ENCODE measurements around the gene LIAS.
"Not testable (repeated sequence)": the region's sequence is repeated elsewhere in the genome, so short reads cannot be mapped to it uniquely, and the experiment has no call there.

LIAS gene

GRCh38 chr4:39453738-39454137, 5.1 kb upstream of the LIAS start:
- DNase-seq: no peak

- DNase-seq: no peak
Observed at GRCh38 chr4:39455486-39455885, 3.4 kb upstream of the LIAS start.

- no peak for DNase-seq
Observed at GRCh38 chr4:39456946-39457763, 1.7 kb upstream of the LIAS start.

DNA sequence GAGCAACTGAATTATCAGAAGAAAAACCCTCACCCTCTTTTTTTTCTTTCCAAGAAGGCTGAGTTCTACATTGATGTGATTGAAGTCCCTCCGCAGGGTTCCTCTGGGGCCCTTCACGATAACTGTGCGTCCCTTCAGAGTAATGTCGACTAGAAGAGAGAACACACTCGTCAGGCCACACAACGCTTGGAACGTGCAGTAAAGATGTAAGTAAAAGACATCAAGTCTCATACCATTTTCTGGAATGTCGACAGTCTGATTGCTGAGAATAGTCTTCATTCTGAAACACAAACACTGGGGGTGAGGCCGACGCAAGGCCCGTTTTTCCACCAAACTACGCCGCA, 723 bp upstream of the LIAS start:
- DNase-seq: not testable (repeated sequence)

DNA sequence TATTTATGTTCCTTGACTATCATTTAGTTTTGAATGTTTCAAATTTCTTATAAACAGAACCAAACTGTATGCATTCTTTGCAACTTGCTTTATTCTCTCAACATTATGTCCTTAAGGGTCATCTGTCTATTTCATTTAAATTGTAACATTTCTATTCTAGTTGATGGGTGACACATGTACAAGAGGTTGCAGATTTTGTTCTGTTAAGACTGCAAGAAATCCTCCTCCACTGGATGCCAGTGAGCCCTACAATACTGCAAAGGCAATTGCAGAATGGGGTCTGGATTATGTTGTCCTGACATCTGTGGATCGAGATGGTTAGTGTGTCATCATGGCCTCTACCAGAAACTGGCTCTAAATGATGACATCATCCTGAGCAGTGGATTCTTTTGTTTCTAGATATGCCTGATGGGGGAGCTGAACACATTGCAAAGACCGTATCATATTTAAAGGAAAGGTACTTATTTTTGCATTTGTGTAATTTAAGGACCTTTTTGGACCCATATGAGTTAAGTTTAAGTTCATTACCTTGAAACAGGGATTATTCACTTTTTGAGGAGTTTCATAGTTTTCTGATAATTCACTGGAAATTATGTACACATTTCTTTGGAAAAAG, 6.1 kb downstream of the LIAS start:
- no peak for DNase-seq

DNA sequence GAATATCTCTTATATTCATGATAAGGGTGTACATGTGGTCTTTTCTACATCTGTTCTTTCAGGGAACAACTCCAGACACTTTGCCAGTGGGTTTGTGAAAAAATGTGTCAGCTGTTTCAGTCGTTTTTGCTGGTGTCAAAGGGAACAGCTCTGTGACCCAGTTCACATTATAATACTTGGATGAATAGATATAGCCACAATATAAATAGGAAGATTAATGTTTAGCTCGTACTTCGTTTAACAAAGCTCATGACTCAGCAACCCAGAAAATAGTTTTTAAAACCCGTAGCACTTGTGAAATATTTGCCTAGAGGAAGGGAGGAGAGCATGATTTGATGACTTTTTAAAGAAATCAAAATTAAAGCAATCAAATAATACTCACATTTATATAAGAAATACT, 7.9 kb downstream of the LIAS start:
- no peak for DNase-seq

GRCh38 chr4:39467464-39467863, 8.6 kb downstream of the LIAS start:
- DNase-seq: no peak

GRCh38 chr4:39469429-39470077, 10.7 kb downstream of the LIAS start:
- peak; percentile 45 for DNase-seq

- no peak for DNase-seq
Observed at GRCh38 chr4:39470402-39470801, 11.5 kb downstream of the LIAS start.

GRCh38 chr4:39472396-39472795, 13.5 kb downstream of the LIAS start:
- DNase-seq: no peak

GRCh38 chr4:39476187-39476895, 17.5 kb downstream of the LIAS start:
- DNase-seq: no peak

GRCh38 chr4:39480251-39480650, 21.4 kb downstream of the LIAS start:
- no peak for DNase-seq

DNA sequence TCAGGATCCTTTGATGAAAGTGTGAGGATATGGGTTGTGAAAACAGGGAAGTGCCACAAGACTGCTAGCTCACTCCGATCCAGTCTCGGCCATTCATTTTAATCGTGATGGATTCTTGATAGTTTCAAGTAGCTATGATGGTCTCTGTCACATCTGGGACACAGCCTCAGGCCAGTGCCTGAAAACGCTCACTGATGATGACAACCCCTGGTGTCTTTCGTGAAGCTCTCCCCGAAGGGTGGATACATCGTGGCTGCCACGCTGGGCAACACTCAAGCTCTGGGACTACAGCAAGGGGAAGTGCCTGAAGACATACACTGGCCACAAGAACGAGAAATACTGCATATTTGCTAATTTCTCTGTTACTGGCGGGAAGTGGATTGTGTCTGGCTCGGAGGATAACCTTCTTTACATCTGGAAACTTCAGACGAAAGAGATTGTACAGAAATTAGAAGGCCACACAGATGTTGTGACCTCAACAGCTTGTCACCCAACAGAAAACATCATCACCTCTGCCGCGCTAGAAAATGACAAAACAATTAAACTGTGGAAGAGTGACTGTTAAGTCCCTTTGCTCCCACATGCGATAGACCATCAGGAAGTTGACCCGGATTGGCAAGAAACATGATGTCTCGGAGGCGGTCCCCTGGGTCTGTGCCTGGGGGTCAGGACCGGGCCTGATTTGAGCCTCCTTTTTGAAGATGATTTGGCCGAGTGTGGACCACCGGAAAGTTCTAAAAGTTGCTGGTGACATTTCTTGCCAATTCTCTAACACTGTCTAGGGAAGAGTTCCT, 22.2 kb downstream of the LIAS start:
- no peak for DNase-seq

DNA sequence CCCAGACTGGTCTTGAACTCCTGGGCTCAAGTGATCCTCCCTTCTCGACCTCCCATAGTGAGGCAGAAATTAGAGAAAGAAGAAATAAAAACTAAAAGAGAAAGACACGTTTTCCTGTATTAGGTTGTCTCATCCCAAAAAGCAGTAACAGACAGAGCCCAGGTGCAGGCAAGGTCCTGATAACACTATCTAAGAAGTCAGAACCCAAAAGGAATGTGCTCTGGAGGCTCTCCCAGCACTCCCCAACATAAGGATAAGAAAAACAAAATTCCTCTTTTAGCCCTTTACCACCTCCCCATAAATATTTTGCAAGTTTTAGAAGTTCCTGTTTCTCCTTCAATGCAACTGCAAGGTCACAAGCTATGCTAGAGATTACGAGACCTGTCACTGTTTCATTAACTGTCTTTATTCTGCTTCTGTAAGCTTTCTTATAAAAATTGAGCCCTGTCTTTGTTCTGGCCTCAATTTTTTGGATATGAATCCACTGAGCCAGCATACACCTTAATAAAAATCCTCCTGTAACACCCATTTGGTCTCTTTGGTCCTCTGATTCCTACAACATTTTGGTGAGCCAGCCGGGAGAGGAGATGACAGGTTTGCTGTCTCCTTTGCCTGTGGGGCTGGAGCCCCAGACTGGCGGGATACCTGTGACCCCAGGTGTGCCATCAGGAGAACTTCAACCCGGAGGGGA, 25.9 kb downstream of the LIAS start:
- no peak for DNase-seq

GRCh38 chr4:39486221-39486804, 27.5 kb downstream of the LIAS start:
- no peak for DNase-seq

- DNase-seq: no peak
Observed at GRCh38 chr4:39490322-39490721, 31.5 kb downstream of the LIAS start.

DNA sequence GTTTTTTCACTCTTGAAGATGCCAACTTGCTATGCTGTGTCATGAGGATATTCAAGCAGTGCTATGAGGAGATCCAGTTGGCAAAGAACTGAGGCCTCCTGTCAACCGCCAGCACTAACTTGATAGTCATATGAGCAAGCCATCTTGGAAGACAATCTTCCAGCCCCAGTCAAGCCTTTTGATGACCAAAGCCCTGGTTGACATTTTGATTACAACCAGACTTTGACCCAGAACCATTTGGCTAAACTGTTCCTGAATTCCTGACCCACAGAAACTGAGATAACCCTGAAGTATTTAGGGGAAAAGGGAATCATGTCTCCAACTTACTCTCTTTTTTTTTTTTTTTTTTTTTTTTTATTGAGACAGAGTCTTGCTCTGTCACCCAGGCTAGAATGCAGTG, 35.5 kb downstream of the LIAS start:
- DNase-seq: no peak

GRCh38 chr4:39495446-39496213, 36.8 kb downstream of the LIAS start:
- DNase-seq: no peak

GRCh38 chr4:39497909-39498726, 39.3 kb downstream of the LIAS start:
- no peak for DNase-seq

DNA sequence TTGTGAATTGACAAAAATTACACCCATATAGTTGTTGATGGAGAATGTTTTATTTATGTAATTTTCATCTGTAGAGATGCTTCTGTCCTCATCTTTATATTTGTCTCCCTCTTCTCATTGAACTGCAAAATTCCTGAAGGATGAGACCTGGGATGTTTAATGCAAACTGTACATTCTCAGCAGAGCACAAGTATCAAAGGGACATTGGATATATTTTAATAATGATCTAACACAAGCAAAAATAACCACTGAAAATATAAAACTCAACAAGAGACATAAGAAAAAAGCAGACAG, 39.8 kb downstream of the LIAS start:
- DNase-seq: no peak

Measured in NCI-H1092 (cell line).